B cell (primary cell): ENCODE measurements around the gene ZNRD2. TPM values are rescaled to one million over a fixed set of nuclear protein-coding genes. Genes with fewer than 3 reads are reported as not detected.
A peak's percentile ranks its signal among the peaks of the same experiment; 100 is the strongest.
"Not testable (repeated sequence)": the region's sequence is repeated elsewhere in the genome, so short reads cannot be mapped to it uniquely, and the experiment has no call there.

Experiments used
- ATAC-seq: fragments of 200-7000 bp; cut with Tn5 transposase; one replicate; pipeline ENCODE4 v1.10.0; 2021; ENCODE audit warnings: low read depth, mild to moderate bottlenecking, moderate number of reproducible peaks, moderate library complexity
- CTCF ChIA-PET: fragments of 350-600 bp; sonication (Branson Sonifier 250); formaldehyde crosslinking; loops from one replicate; lab custom pipeline; 2021; ENCODE audit warnings: antibody characterized with exemption, inconsistent platforms; lab: Charles Lee
- POLR2A ChIA-PET: fragments of 350-600 bp; sonication (Branson Sonifier 250); formaldehyde crosslinking; loops from one replicate; lab custom pipeline; 2021; ENCODE audit warnings: antibody characterized with exemption; lab: Charles Lee
- DNase-seq: peaks from one replicate; pipeline ENCODE4 v3.0.0; 2013
- H2AFZ ChIP-seq: 2 replicates; pipeline ENCODE4 v1.6.1; 2012; ENCODE audit warnings: mild to moderate bottlenecking, low read depth, low read length; ENCODE audit not compliant: insufficient read depth, poor library complexity, severe bottlenecking
- H3K27ac ChIP-seq, 2 donors: 1 replicate in 1 of 2; 2 replicates in 1 of 2; pipeline ENCODE4 v1.5.1; 2012 to 2013; ENCODE audit warnings: low read length in 2 of 2, mild to moderate bottlenecking in 2 of 2, moderate library complexity in 1 of 2
- H3K27me3 ChIP-seq, 4 experiments: fragments of 200-600 bp in 1 of 4; sonication (generic) in 1 of 4; replicated peaks in 1 of 4; 1 replicate in 2 of 4; 2 replicates in 2 of 4; pipeline versions ENCODE4 v1.6.1 to v1.7.0; 2013 to 2016; ENCODE audit warnings: low read length in 3 of 4, mild to moderate bottlenecking in 2 of 4, mixed read lengths in 1 of 4, moderate library complexity in 1 of 4; ENCODE audit not compliant: insufficient read depth in 4 of 4, control insufficient read depth in 3 of 4; ENCODE audit errors: control extremely low read depth in 1 of 4
- H3K36me3 ChIP-seq, 2 experiments: replicated peaks in 1 of 2; 1 replicate in 1 of 2; 2 replicates in 1 of 2; pipeline versions ENCODE4 v1.6.1 to v1.7.1; 2013; ENCODE audit warnings: low read length in 1 of 2; ENCODE audit not compliant: insufficient read depth in 2 of 2, control insufficient read depth in 1 of 2; ENCODE audit errors: control extremely low read depth in 1 of 2, extremely low read depth in 1 of 2
- H3K4me1 ChIP-seq, 2 donors: fragments of 200-600 bp in 1 of 2; sonication (generic) in 1 of 2; 1 replicate in 1 of 2; 2 replicates in 1 of 2; pipeline versions ENCODE4 v1.5.1 to v1.6.1; 2013 to 2017; ENCODE audit warnings: low read length in 2 of 2; ENCODE audit not compliant: control insufficient read depth in 2 of 2, insufficient read depth in 2 of 2
- H3K4me2 ChIP-seq: replicated peaks from 2 replicates; pipeline ENCODE3; 2012; ENCODE audit warnings: mild to moderate bottlenecking, low read depth, low read length; ENCODE audit not compliant: poor library complexity, severe bottlenecking
- H3K4me3 ChIP-seq, 5 experiments: fragments of 200-600 bp in 1 of 5; sonication (generic) in 1 of 5; 1 replicate in 3 of 5; 2 replicates in 2 of 5; pipeline versions ENCODE4 v1.5.1 to v1.7.0; 2011 to 2016; ENCODE audit warnings: low read length in 4 of 5, mild to moderate bottlenecking in 4 of 5, low read depth in 2 of 5, control low read depth in 1 of 5, moderate library complexity in 1 of 5; ENCODE audit not compliant: insufficient read depth in 1 of 5; ENCODE audit errors: control extremely low read depth in 1 of 5, extremely low read depth in 1 of 5
- H3K79me2 ChIP-seq: fragments of 200-600 bp; sonication (generic); one replicate; pipeline ENCODE4 v1.6.0; 2016; ENCODE audit warnings: low read length; ENCODE audit not compliant: control insufficient read depth, insufficient read depth
- H3K9ac ChIP-seq: fragments of 200-600 bp; sonication (generic); 2 replicates; pipeline ENCODE4 v1.6.1; 2017; ENCODE audit warnings: mild to moderate bottlenecking, low read length, moderate library complexity
- H3K9me3 ChIP-seq, 3 donors: one replicate each; pipeline versions ENCODE4 v1.6.1 to v1.7.1; 2013; ENCODE audit warnings: low read length in 2 of 3; ENCODE audit not compliant: control insufficient read depth in 2 of 3, insufficient read depth in 1 of 3; ENCODE audit errors: control extremely low read depth in 1 of 3
- H4K20me1 ChIP-seq: 2 replicates; pipeline ENCODE4 v1.6.0; 2012; ENCODE audit warnings: mild to moderate bottlenecking, low read length; ENCODE audit not compliant: insufficient read depth, control insufficient read depth, poor library complexity, severe bottlenecking
- H3K27ac Mint-ChIP-seq: one replicate; pipeline ENCODE4 v1.8.0; 2021; ENCODE audit warnings: mixed read lengths
- H3K27me3 Mint-ChIP-seq: one replicate; pipeline ENCODE4 v1.8.0; 2021; ENCODE audit warnings: mixed read lengths
- H3K4me1 Mint-ChIP-seq: one replicate; pipeline ENCODE4 v1.8.0; 2021; ENCODE audit warnings: mixed read lengths
- H3K4me3 Mint-ChIP-seq: one replicate; pipeline ENCODE4 v1.8.0; 2021; ENCODE audit warnings: mixed read lengths
- H3K9me3 Mint-ChIP-seq: one replicate; pipeline ENCODE4 v1.8.0; 2022; ENCODE audit warnings: mixed read lengths; ENCODE audit not compliant: insufficient read depth
- whole genome bisulfite sequencing: methylation state at CpG from one replicate; pipeline ENCODE4 v1.1.5; 2013; ENCODE audit warnings: missing lambda C conversion rate; ENCODE audit not compliant: insufficient coverage; 5-methylcytosine and 5-hydroxymethylcytosine counted together
- intact Hi-C: fragments of 100-400 bp; cut with micrococcal nuclease; formaldehyde crosslinking; loops from one replicate; pipeline ENCODE4 v1.10.0; 2022
- polyA plus RNA-seq: library from polyadenylated mRNA; depleted of rRNA; stranded (reverse); fragments of >200 nt; gene quantifications from 2 replicates; pipeline ENCODE4 v1.2.3, GENCODE V29; 2012
- total RNA-seq, 2 donors: library from RNA; stranded (reverse); fragments of 120-200 nt in 1 of 2; gene quantifications; 1 replicate in 1 of 2; 2 replicates in 1 of 2; pipeline versions ENCODE4 v1.2.3 to v1.2.4, GENCODE V29; 2013 to 2022

Gene ZNRD2
- total and polyA plus RNA-seq, 2 donors (not counting 1 experiment from before 2014, with no cell fraction given), result 22.1 to 112 TPM

GRCh38 chr11:65522718-65523630, 47.3 kb upstream of the ZNRD2 start:
- peaks cover 26% of the 10 kb centered on the region for H3K79me2 ChIP-seq
- intact Hi-C loops, result loop anchor here (10.0 kb wide), 1 partner anchor 478 kb away; the partner anchor contains the start of gene SAC3D1
- POLR2A ChIA-PET, H3K9me3 ChIP-seq, H3K9me3 Mint-ChIP-seq, H3K27me3 ChIP-seq, ATAC-seq, H3K27me3 Mint-ChIP-seq: not testable (repeated sequence)
- H3K4me3 Mint-ChIP-seq, result peak overlapping the region; percentile 80
- peak overlapping the region; percentile 88 for H3K27ac Mint-ChIP-seq
- peaks cover 39 to 41% of the 10 kb centered on the region in 2 donors for H3K4me1 ChIP-seq
- H4K20me1 ChIP-seq, result peaks cover 20% of the 10 kb centered on the region
- peaks cover 39% of the 10 kb centered on the region for H3K4me1 Mint-ChIP-seq
- 0% methylated on average over 4 of the region's 18 CpGs for WGBS
- H3K4me3 ChIP-seq, result peak overlapping the region; percentile 13 to 43 (median 30)
- peaks cover 0 to 10% of the 10 kb centered on the region in 2 experiments for H3K36me3 ChIP-seq
- peak overlapping the region; percentile 47 for H3K9ac ChIP-seq
- H3K27ac ChIP-seq, result peak overlapping the region; percentile 53 to 63
- CTCF ChIA-PET, result interaction anchor here (1.6 kb wide), 1 partner anchor 107 kb away, joined by 5 read pairs; no protein-coding TSS in a partner anchor
- peak overlapping the region; percentile 12 for H2AFZ ChIP-seq
- H3K4me2 ChIP-seq, result peak overlapping the region; percentile 69
- peak; percentile 65 for DNase-seq

GRCh38 chr11:65523631-65523968, 46.7 kb upstream of the ZNRD2 start:
- Histone ChIP-seq H4K20me1 (peaks cover 20% of the 10 kb centered on the region), H3K4me2 (peak overlapping the region; percentile 69), H3K4me3 (peak overlapping the region in 2 of 5 experiments; percentile 30 to 43), H3K4me1 (peaks cover 39 to 41% of the 10 kb centered on the region in 2 donors), H3K79me2 (peaks cover 32% of the 10 kb centered on the region), H3K9ac (peak overlapping the region; percentile 47), H3K36me3 (peaks cover 0 to 11% of the 10 kb centered on the region in 2 experiments), H2AFZ (peak overlapping the region; percentile 12), H3K27ac (peak overlapping the region; percentile 53 to 63)
- peak overlapping the region; percentile 88 for H3K27ac Mint-ChIP-seq
- H3K4me3 Mint-ChIP-seq, result peak overlapping the region; percentile 80
- intact Hi-C loops, result loop anchor here (10.0 kb wide), 1 partner anchor 479 kb away; the partner anchor contains the start of gene SAC3D1
- ChIA-PET POLR2A (interaction anchor here (1.9 to 2.2 kb wide), 2 partner anchors 17 to 25 kb away, joined by 7 to 16 read pairs; no protein-coding TSS in a partner anchor), CTCF (interaction anchor here (0.5 to 1.6 kb wide), 3 partner anchors 15 to 161 kb away, joined by 3 to 5 read pairs (median 3); no protein-coding TSS in a partner anchor)
- H3K9me3 ChIP-seq, H3K27me3 ChIP-seq, DNase-seq, H3K27me3 Mint-ChIP-seq, ATAC-seq, H3K9me3 Mint-ChIP-seq: not testable (repeated sequence)
- 52% methylated on average over 7 of the region's 7 CpGs for WGBS
- peaks cover 39% of the 10 kb centered on the region for H3K4me1 Mint-ChIP-seq
